K562 (cell line): ENCODE data around the gene SPCS2. TPM values are rescaled to one million over a fixed set of nuclear protein-coding genes. Genes with fewer than 3 reads are reported as not detected.
"Not testable (repeated sequence)": the region's sequence is repeated elsewhere in the genome, so short reads cannot be mapped to it uniquely, and the experiment has no call there.

Experiments
- ATAC-seq: fragments of 200-7000 bp; cut with Tn5 transposase; 3 replicates; pipeline ENCODE4 v1.9.1; 2020; ENCODE audit warnings: moderate library complexity
- BruUV-seq: library from RNA; stranded (reverse); fragments of 400-500 nt; replicated peaks from 2 replicates; lab custom pipeline; 2021; lab: Mats Ljungman, UMichigan
- CTCF ChIA-PET: fragments of 300-600 bp; formaldehyde crosslinking; extraction: SDS; loops from one replicate; lab custom pipeline; 2021; ENCODE audit warnings: low intra/inter-chr PET ratio; lab: Yijun Ruan, JAX
- POLR2A ChIA-PET: fragments of 300-600, 350-650 bp; sonication (Branson Sonifier 250); formaldehyde crosslinking; extraction: SDS; loops from one replicate; lab custom pipeline; 2021; ENCODE audit warnings: antibody characterized with exemption, inconsistent platforms; lab: Yijun Ruan, JAX
- DNase-seq, 4 experiments: peaks; one replicate each; pipeline versions ENCODE4 v3.0.0 to v3.0.0-alpha.2; 2011 to 2018; ENCODE audit warnings: low spot score in 3 of 4, mixed read lengths in 3 of 4; ENCODE audit errors: extremely low read depth in 1 of 4
- FAIRE-seq: peaks from 2 replicates; lab custom pipeline; 2011; peaks lifted over from hg19 to GRCh38; lab: Jason Lieb, UNC
- H2AFZ ChIP-seq: 2 replicates; pipeline ENCODE4 v1.6.0; 2011; ENCODE audit warnings: low read depth, low read length, control low read depth, inconsistent platforms
- H3K27ac ChIP-seq: fragments of 200-600 bp; 3 replicates; pipeline ENCODE4 v1.8.0; 2011; ENCODE audit warnings: low read depth, mild to moderate bottlenecking, control low read depth, inconsistent platforms, low read length, moderate library complexity, mixed read lengths; ENCODE audit errors: extremely low read depth
- H3K27me3 ChIP-seq, 2 experiments: fragments of 300-600 bp in 1 of 2; 2 replicates in 1 of 2; 3 replicates in 1 of 2; pipeline versions ENCODE4 v1.6.0 to v1.8.0; 2011; ENCODE audit warnings: inconsistent platforms in 2 of 2, low read length in 2 of 2, mild to moderate bottlenecking in 1 of 2, mixed read lengths in 1 of 2, moderate library complexity in 1 of 2; ENCODE audit not compliant: control insufficient read depth in 2 of 2, insufficient read depth in 2 of 2
- H3K36me3 ChIP-seq: fragments of 300-600 bp; 3 replicates; pipeline ENCODE4 v1.8.0; 2011; ENCODE audit warnings: mild to moderate bottlenecking, low read length, inconsistent platforms; ENCODE audit not compliant: control insufficient read depth, insufficient read depth
- H3K4me1 ChIP-seq, 2 experiments: fragments of 200-600 bp in 1 of 2; replicated peaks in 1 of 2; 2 replicates in 1 of 2; 3 replicates in 1 of 2; pipeline versions ENCODE4 v1.5.1 to v1.8.0; 2011; ENCODE audit warnings: inconsistent platforms in 2 of 2, low read length in 2 of 2, mild to moderate bottlenecking in 1 of 2, mixed read lengths in 1 of 2, moderate library complexity in 1 of 2; ENCODE audit not compliant: control insufficient read depth in 2 of 2, insufficient read depth in 2 of 2
- H3K4me2 ChIP-seq: 2 replicates; pipeline ENCODE4 v1.6.1; 2011; ENCODE audit warnings: low read length, control low read depth, inconsistent platforms, mixed read lengths; ENCODE audit not compliant: insufficient read depth
- H3K4me3 ChIP-seq: fragments of 200-600 bp; sonication (generic), shearing (Covaris generic); 2 replicates; pipeline ENCODE4 v1.5.1; 2016; ENCODE audit warnings: control low read depth, inconsistent platforms
- H3K79me2 ChIP-seq: fragments of 200-600 bp; 3 replicates; pipeline ENCODE4 v1.8.0; 2011; ENCODE audit warnings: low read length, inconsistent platforms; ENCODE audit not compliant: control insufficient read depth, insufficient read depth
- H3K9ac ChIP-seq, 2 experiments: 2 replicates each; pipeline versions ENCODE4 v1.6.0 to v1.6.1; 2011; ENCODE audit warnings: low read depth in 2 of 2, low read length in 2 of 2, control low read depth in 1 of 2, inconsistent platforms in 1 of 2, mild to moderate bottlenecking in 1 of 2, mixed read lengths in 1 of 2; ENCODE audit not compliant: insufficient read depth in 1 of 2
- H3K9me1 ChIP-seq: one replicate; pipeline ENCODE4 v1.6.0; 2011; ENCODE audit warnings: inconsistent platforms, mild to moderate bottlenecking, low read length, moderate library complexity; ENCODE audit not compliant: control insufficient read depth, insufficient read depth
- H3K9me3 ChIP-seq: replicated peaks from 2 replicates; pipeline ENCODE4 v1.5.1; 2011; ENCODE audit warnings: low read depth, low read length, inconsistent platforms; ENCODE audit not compliant: control insufficient read depth, insufficient read depth
- H4K20me1 ChIP-seq: replicated peaks from 2 replicates; pipeline ENCODE4 v1.6.1; 2011; ENCODE audit warnings: low read length, inconsistent platforms, mixed read lengths; ENCODE audit not compliant: control insufficient read depth, insufficient read depth
- ATF2 ChIP-seq: sonication (generic); formaldehyde crosslinking; IDR thresholded peaks from 2 replicates; pipeline ENCODE4 v1.8.1; 2022; ENCODE audit warnings: missing genetic modification reagents
- BCOR ChIP-seq: fragments of 450-650 bp; IDR thresholded peaks from 2 replicates; pipeline ENCODE4 v1.6.1; 2016
- C11orf30 ChIP-seq: fragments of 450-650 bp; IDR thresholded peaks from 2 replicates; pipeline ENCODE4 v1.6.1; 2016; ENCODE audit warnings: low read depth, mild to moderate bottlenecking
- FOSL1 ChIP-seq: fragments of 200-800 bp; sonication (Bioruptor generic); conservative IDR thresholded peaks from 2 replicates; pipeline ENCODE4 v1.6.1; 2016; ENCODE audit warnings: missing genetic modification characterization, missing compliant biosample characterization
- KDM1A ChIP-seq, 2 experiments: fragments of 450-650 bp; IDR thresholded peaks; 2 replicates each; pipeline ENCODE4 v1.6.1; 2016; ENCODE audit warnings: mild to moderate bottlenecking in 2 of 2
- L3MBTL2 ChIP-seq: fragments of 450-650 bp; IDR thresholded peaks from 2 replicates; pipeline ENCODE4 v1.6.1; 2016; ENCODE audit warnings: mild to moderate bottlenecking, moderate library complexity
- LARP7 ChIP-seq: fragments of 450-650 bp; IDR thresholded peaks from 2 replicates; pipeline ENCODE4 v1.6.1; 2016
- NFE2 ChIP-seq: IDR thresholded peaks from 2 replicates; pipeline ENCODE4 v1.6.1; 2014; ENCODE audit warnings: antibody characterized with exemption, low read depth
- POLR2B ChIP-seq: fragments of 450-650 bp; IDR thresholded peaks from 2 replicates; pipeline ENCODE4 v1.6.1; 2018; ENCODE audit warnings: low read depth; ENCODE audit not compliant: partially characterized antibody
- POLR2G ChIP-seq: fragments of 200-400 bp; formaldehyde crosslinking; IDR thresholded peaks from 2 replicates; pipeline ENCODE4 v1.6.1; 2017; ENCODE audit warnings: low read depth, mild to moderate bottlenecking, antibody characterized with exemption, low read length, moderate library complexity
- PTBP1 ChIP-seq: fragments of 200-400 bp; formaldehyde crosslinking; IDR thresholded peaks from 2 replicates; pipeline ENCODE4 v1.6.1; 2017; ENCODE audit warnings: low read depth, low read length
- SMARCE1 ChIP-seq: fragments of 450-650 bp; IDR thresholded peaks from 2 replicates; pipeline ENCODE4 v1.7.1; 2016; ENCODE audit warnings: mild to moderate bottlenecking
- SPI1 ChIP-seq: IDR thresholded peaks from 2 replicates; pipeline ENCODE4 v1.6.1; 2011; ENCODE audit warnings: low read depth, low read length, control low read depth, borderline replicate concordance
- TAF9B ChIP-seq: fragments of 450-650 bp; IDR thresholded peaks from 2 replicates; pipeline ENCODE4 v1.6.1; 2018; ENCODE audit warnings: mild to moderate bottlenecking; ENCODE audit not compliant: partially characterized antibody
- ZNF253 ChIP-seq: fragments of 250-450 bp; sonication (Bioruptor Pico); conservative IDR thresholded peaks from 2 replicates; pipeline ENCODE4 v1.6.1; 2021; ENCODE audit warnings: mild to moderate bottlenecking
- ZNF316 ChIP-seq: fragments of 450-650 bp; IDR thresholded peaks from 2 replicates; pipeline ENCODE4 v1.6.1; 2016
- ZNF384 ChIP-seq: IDR thresholded peaks from 2 replicates; pipeline ENCODE4 v1.6.1; 2012; ENCODE audit warnings: low read depth, low read length, improper control_type of control experiment
- WGBS: fragments of 100-300 bp; shearing (Covaris generic); methylation state at CpG from one replicate; pipeline ENCODE4 v1.1.6; 2016; ENCODE audit warnings: low coverage, mixed read lengths; ENCODE audit not compliant: insufficient coverage; ENCODE audit errors: missing lambda C conversion rate; 5-methylcytosine and 5-hydroxymethylcytosine counted together
- in situ Hi-C: fragments of 300-500 bp; cut with MboI; formaldehyde crosslinking; loops from 4 replicates; pipeline ENCODE4 v1.15.0; 2018; ENCODE audit warnings: inconsistent platforms, mixed read lengths
- intact Hi-C: fragments of 100-400 bp; cut with micrococcal nuclease; formaldehyde crosslinking; loops from 2 replicates; pipeline ENCODE4 v1.14.2; 2022
- polyA plus RNA-seq, 8 experiments: library from polyadenylated mRNA; depleted of rRNA in 4 of 8; stranded (reverse) in 5 of 8; unstranded in 3 of 8; fragments of >200 nt; fragmentation: Nextera tagmentation in 2 of 8; fragmentation: Illumina TruSeq in 1 of 8; extraction: Ambion mirVana in 2 of 8; extraction: Trizol in 1 of 8; gene quantifications; 2 replicates each; pipeline versions ENCODE4 v1.2.1 to v1.2.3, GENCODE V29; 2011 to 2014; ENCODE audit warnings: inconsistent platforms in 1 of 8, missing spikeins in 1 of 8
- total RNA-seq, 7 experiments: library from RNA; depleted of rRNA in 6 of 7; stranded (reverse); fragments of >200 nt in 6 of 7; fragmentation: Illumina TruSeq in 2 of 7; extraction: Trizol in 2 of 7; gene quantifications; 2 replicates each; pipeline versions ENCODE4 v1.2.1 to v1.2.3, GENCODE V29; 2011 to 2021; ENCODE audit warnings: low replicate concordance in 1 of 7

The SPCS2 gene
- total and polyA plus RNA-seq, 9 of the 15 experiments (the other 6 are each of a cell fraction or from before 2014, with no cell fraction given): 38.2 to 458 (median 193) TPM

- TF ChIP-seq TAF9B: no peak
- TF ChIP-seq ZNF253 (CRISPR knock-in tag): no peak
- TF ChIP-seq ATF2: no peak
- no peak for TF ChIP-seq PTBP1
- no peak for TF ChIP-seq KDM1A (IDR thresholded peaks at IDR 0.05)
- TF ChIP-seq POLR2B: no peak
These were observed 40.2 kb downstream of the SPCS2 start (continued) for GRCh38 chr11:74989260-74989638.

- H3K79me2 ChIP-seq: peaks cover 47% of the 10 kb centered on the region
- ATAC-seq, FAIRE-seq, H3K27ac ChIP-seq, CTCF ChIA-PET, H3K9me3 ChIP-seq, in situ Hi-C loops, H4K20me1 ChIP-seq, intact Hi-C loops, H3K27me3 ChIP-seq, BruUV-seq, H3K9me1 ChIP-seq, H2AFZ ChIP-seq: not testable (repeated sequence)
- H3K4me2 ChIP-seq: peak overlapping the region; percentile 96
- POLR2A ChIA-PET: interaction anchor here (0.5 to 3.2 kb wide), 7 partner anchors 9 to 41 kb away, joined by 3 to 14 read pairs (median 5); partner anchors contain the start of genes SPCS2 and XRRA1
- H3K36me3 ChIP-seq: peaks cover 34% of the 10 kb centered on the region
- peak in 1 of 4 experiments; percentile 18 for DNase-seq
- WGBS: 10% methylated on average over 4 of the region's 4 CpGs
- TF ChIP-seq LARP7 (0 out of 2 replicates have a peak, but pooled peaks have one; percentile 21), SMARCE1 (peak; percentile 19; the same call in 1 of the 2 replicates), FOSL1 (tag) (0 out of 2 replicates have a peak, but pooled peaks have one; percentile 9), ZNF384 (peak; percentile 21; the same call in 1 of the 2 replicates), C11orf30 (peak; percentile 54; the same call in 1 of the 2 replicates), L3MBTL2 (peak; percentile 29; the same call in 1 of the 2 replicates), ZNF316 (peak; percentile 45; the same call in 1 of the 2 replicates), NFE2 (peak; percentile 70), BCOR (0 out of 2 replicates have a peak, but pooled peaks have one; percentile 29), POLR2G (0 out of 2 replicates have a peak, but pooled peaks have one; percentile 20), SPI1 (peak; percentile 59; the same call in 1 of the 2 replicates)
- peaks cover 4 to 25% of the 10 kb centered on the region in 2 experiments; a peak in 4 of 5 replicates for H3K4me1 ChIP-seq
- H3K9ac ChIP-seq: peak overlapping the region; percentile 73 to 90; a peak in 2 of 4 replicates
- peak overlapping the region; percentile 97; the same call in 1 of the 2 replicates for H3K4me3 ChIP-seq
These were observed 41.1 kb downstream of the SPCS2 start for GRCh38 chr11:74990150-74990549.
